WERI-Rb-1 (cell line): ENCODE results near the gene SUSD1.

Source experiments
- DNase-seq: peaks from one replicate; pipeline ENCODE4 v3.0.0-alpha.2; 2020
- H3K27ac ChIP-seq: fragments of 250-450 bp; sonication (Bioruptor Pico); 2 replicates; pipeline ENCODE4 v1.5.1; 2020; ENCODE audit warnings: mild to moderate bottlenecking, moderate library complexity
- H3K27me3 ChIP-seq: fragments of 250-450 bp; sonication (Bioruptor Pico); 2 replicates; pipeline ENCODE4 v1.5.1; 2021; ENCODE audit warnings: mild to moderate bottlenecking, low read depth, moderate library complexity; ENCODE audit not compliant: insufficient read depth, severe bottlenecking
- H3K36me3 ChIP-seq: fragments of 250-450 bp; sonication (Bioruptor Pico); 2 replicates; pipeline ENCODE4 v1.5.1; 2020; ENCODE audit warnings: mild to moderate bottlenecking, moderate library complexity
- H3K4me3 ChIP-seq: 2 replicates; pipeline ENCODE4 v1.5.1; 2011; ENCODE audit warnings: low read depth, mild to moderate bottlenecking, control low read depth, low read length
- H3K9me3 ChIP-seq: fragments of 250-450 bp; sonication (Bioruptor Pico); 2 replicates; pipeline ENCODE4 v1.5.1; 2021; ENCODE audit warnings: mild to moderate bottlenecking, moderate library complexity; ENCODE audit not compliant: severe bottlenecking
- CTCF ChIP-seq: IDR thresholded peaks from 2 replicates; pipeline ENCODE4 v1.5.1; 2011; ENCODE audit warnings: low read depth, mild to moderate bottlenecking, control low read depth, inconsistent platforms, low read length

SUSD1 gene

GRCh38 chr9:112127281-112127680, 47.8 kb downstream of the SUSD1 start:
- no peak for TF ChIP-seq CTCF
- H3K9me3 ChIP-seq, result no peaks in the 10 kb centered on the region
- DNase-seq, result no peak
- no peak overlapping the region for H3K27ac ChIP-seq
- H3K4me3 ChIP-seq, result no peak overlapping the region
- peaks cover 20% of the 10 kb centered on the region for H3K36me3 ChIP-seq
- no peaks in the 10 kb centered on the region for H3K27me3 ChIP-seq

- Histone ChIP-seq H3K27ac (no peak overlapping the region), H3K9me3 (no peaks in the 10 kb centered on the region), H3K4me3 (no peak overlapping the region), H3K27me3 (no peaks in the 10 kb centered on the region), H3K36me3 (peaks cover 33% of the 10 kb centered on the region)
- no peak for TF ChIP-seq CTCF
- no peak for DNase-seq
Observed at GRCh38 chr9:112125951-112126388, 49.1 kb downstream of the SUSD1 start.

- TF ChIP-seq CTCF, result no peak
- H3K27ac ChIP-seq, result no peak overlapping the region
- no peaks in the 10 kb centered on the region for H3K27me3 ChIP-seq
- H3K9me3 ChIP-seq, result no peaks in the 10 kb centered on the region
- H3K4me3 ChIP-seq, result no peak overlapping the region
- DNase-seq, result no peak
- peaks cover 44% of the 10 kb centered on the region for H3K36me3 ChIP-seq
Observed at GRCh38 chr9:112124156-112124555, 50.9 kb downstream of the SUSD1 start.

GRCh38 chr9:112121633-112122032, 53.5 kb downstream of the SUSD1 start:
- H3K4me3 ChIP-seq, result no peak overlapping the region
- no peaks in the 10 kb centered on the region for H3K27me3 ChIP-seq
- H3K36me3 ChIP-seq, result peaks cover 48% of the 10 kb centered on the region
- DNase-seq, result no peak
- H3K9me3 ChIP-seq, result no peaks in the 10 kb centered on the region
- TF ChIP-seq CTCF, result no peak
- no peak overlapping the region for H3K27ac ChIP-seq

GRCh38 chr9:112120439-112120925, 54.6 kb downstream of the SUSD1 start:
- H3K36me3 ChIP-seq, result peaks cover 50% of the 10 kb centered on the region
- H3K27ac ChIP-seq, result no peak overlapping the region
- H3K9me3 ChIP-seq, result no peaks in the 10 kb centered on the region
- TF ChIP-seq CTCF, result no peak
- no peaks in the 10 kb centered on the region for H3K27me3 ChIP-seq
- no peak overlapping the region for H3K4me3 ChIP-seq
- DNase-seq, result no peak

GRCh38 chr9:112120030-112120341, 55.1 kb downstream of the SUSD1 start:
- H3K36me3 ChIP-seq, result peaks cover 50% of the 10 kb centered on the region
- no peak overlapping the region for H3K27ac ChIP-seq

More at GRCh38 chr9:112120030-112120341, 55.1 kb downstream of the SUSD1 start:
- no peaks in the 10 kb centered on the region for H3K9me3 ChIP-seq
- H3K4me3 ChIP-seq, result no peak overlapping the region
- H3K27me3 ChIP-seq, result no peaks in the 10 kb centered on the region
- TF ChIP-seq CTCF, result no peak
- DNase-seq, result no peak
